HG02870 (cell line): ENCODE data around the gene IP6K3.

Source experiments
- ATAC-seq: cut with Tn5 transposase; IDR thresholded peaks from one replicate; pipeline ENCODE4 v1.9.1; 2021; ENCODE audit warnings: mild to moderate bottlenecking, moderate library complexity; ENCODE audit not compliant: unreplicated experiment

IP6K3 gene

GRCh38 chr6:33761922-33762629 is 15.4 kb upstream of the IP6K3 start:
- ATAC-seq: no peak

GRCh38 chr6:33761581-33761921 is 14.8 kb upstream of the IP6K3 start:
- no peak for ATAC-seq

DNA sequence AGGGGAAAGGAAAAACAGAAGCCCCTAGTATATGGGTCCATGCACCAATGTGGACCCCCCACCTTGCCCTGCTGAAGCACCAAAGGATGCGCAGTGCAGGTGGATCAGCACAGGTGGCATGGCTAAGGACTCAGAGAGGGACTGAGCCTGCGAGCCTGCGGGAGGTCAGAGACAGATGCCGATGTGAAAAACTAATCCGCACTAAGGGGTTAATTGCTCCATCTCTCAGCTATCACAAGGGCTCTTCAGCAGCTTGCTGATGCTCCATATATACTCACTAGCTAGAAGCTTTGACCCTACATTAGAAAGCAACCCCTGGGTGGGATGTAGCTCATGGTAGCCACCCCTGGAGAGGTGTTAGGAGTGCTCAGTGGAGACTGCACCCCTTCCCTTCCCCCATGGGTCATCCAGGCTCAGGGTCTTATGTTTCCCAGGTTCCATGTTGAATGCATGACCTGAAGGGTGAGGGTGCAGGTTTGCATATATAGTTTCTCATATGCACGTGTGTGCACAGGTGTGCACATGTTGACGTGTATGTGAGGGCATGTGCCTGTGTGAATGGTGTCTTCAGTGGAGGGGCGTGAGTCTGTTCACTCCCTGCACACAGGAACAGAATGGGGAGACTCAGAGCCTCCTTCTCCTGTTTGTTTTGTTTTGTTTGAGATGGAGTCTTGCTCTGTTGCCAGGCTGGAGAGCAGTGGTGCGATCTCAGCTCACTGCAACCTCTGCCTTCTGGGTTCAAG is 13.4 kb upstream of the IP6K3 start:
- no peak for ATAC-seq

DNA sequence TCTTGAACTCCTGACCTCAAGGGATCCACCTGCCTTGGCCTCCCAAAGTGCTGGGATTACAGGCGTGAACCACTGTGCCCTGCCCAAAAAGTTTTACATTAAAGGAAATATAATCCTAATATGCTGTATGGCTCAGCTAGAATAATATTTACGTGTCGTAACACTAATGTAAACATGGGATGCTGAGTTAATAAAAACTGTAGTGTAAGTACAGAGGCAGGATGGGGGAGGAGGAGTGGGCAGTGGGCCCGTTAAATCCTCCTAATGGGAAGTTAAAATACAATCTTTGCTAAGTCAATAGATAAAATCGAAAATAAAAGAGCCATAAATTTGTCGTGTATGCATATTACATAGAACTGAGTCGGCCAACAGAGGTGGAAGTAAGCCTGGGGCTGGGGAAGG is 12.1 kb upstream of the IP6K3 start:
- no peak for ATAC-seq

GRCh38 chr6:33757906-33758305 is 11.2 kb upstream of the IP6K3 start:
- ATAC-seq: no peak

DNA sequence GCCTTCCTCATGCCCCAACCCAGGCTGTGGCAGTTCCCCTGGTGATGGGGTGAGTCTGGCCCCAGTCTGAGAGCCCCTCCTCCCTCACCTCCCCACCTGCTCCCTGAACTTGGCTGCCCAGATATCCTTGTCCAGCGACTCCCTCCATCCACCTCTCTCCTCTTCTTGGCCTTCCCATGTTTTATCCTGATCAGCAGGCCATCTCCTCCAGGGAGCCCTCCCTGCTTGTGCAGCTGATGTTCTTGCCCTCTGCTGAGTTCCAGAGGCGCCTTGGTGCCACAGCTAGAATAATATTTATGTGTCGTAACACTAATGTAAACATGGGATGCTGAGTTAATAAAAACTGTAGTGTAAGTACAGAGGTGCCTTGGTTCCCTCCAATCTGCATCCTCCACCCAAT is 10.4 kb upstream of the IP6K3 start:
- ATAC-seq: no peak

DNA sequence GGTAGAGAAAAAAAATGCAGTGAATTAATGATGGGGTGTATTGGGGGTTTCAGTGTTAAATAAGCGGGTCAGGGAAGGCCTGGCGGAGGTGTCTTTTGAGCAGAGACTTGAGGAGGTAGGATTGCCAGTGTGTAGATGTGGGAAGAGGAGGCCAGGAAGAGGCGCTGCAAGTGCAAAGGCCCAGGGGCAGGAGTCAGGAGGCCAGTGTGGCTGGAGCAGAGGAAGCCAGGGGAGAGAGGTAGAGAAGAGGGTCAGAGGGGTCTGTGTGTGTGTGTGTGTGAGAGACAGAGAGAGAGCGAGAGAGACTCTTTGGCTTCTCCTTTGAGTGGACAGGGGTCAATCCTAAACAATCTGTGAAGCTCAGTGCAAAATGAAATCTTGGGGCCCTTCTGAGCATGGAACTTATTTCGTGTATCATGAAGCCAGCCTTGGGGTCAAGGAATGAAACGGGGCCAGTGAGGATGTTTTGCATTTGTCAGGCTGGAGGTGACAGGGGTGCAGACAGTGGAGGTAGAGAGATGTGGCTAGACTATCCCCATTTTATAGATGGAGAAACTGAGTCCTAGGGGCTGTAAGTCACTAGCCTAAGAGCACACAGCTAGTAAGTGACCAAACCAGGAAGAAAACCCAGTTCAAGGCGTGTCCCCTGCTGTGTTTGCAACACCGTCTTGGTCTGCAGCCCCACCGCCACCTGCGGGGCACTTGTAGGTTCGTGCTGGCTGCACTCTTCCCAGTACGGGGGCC is 9.7 kb upstream of the IP6K3 start:
- no peak for ATAC-seq

DNA sequence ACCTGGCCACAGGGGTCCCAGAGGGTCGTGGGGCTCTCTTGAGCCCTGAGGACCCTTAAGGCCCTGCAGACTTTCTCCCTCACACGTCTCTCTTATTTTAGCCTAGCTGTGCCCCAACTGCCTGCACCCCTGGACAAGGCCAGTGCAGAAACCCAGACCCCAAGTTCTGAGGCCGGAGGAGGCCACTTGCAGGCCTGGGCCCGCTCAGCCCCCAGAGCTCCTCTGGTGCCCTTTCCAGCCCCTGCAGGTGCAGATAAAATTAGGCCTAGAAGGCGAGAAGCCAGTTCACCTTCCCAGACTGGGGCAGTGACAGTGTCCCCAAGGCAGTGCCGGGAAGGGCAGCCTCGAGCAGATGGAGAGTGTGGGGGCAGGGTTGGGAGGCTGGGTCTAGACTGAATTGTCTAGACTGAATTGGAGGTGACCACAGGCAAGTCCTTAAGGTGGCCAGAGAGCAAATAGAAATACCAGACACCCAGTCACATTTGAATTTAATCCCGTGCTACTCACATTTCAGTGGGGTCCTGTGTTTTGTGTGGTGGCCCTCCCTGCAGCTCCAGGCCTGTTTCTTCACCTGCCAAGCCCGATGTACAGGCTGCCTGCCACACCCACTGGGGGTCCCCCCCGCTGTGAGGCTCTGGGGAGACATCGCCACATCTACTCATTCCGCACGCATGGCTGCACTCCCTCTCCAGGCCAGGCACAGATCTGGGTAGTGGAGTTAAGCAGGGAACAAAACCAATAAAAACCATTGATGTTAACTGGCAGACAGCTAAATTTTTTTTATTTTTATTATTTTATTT is 8.6 kb upstream of the IP6K3 start:
- ATAC-seq: no peak

- no peak for ATAC-seq
Measured at GRCh38 chr6:33754222-33754621, 7.5 kb upstream of the IP6K3 start.

DNA sequence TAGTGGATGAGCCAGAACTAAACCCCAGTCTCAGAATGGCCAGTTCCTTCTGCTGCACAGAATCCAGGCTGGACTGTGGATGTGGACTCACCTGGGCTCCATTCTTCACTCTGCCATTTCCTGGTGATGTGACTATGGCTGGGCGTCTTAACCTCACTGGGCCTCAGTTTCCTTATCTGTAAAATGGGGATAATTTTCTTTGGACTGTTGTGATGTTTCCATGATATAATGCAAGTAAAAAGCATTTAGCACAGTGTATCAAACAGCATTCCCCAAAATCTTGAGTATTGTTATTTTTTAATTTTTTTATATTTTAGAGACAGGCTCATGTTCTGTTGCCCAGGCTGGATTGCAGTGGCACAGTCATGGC is 5.9 kb upstream of the IP6K3 start:
- no peak for ATAC-seq

DNA sequence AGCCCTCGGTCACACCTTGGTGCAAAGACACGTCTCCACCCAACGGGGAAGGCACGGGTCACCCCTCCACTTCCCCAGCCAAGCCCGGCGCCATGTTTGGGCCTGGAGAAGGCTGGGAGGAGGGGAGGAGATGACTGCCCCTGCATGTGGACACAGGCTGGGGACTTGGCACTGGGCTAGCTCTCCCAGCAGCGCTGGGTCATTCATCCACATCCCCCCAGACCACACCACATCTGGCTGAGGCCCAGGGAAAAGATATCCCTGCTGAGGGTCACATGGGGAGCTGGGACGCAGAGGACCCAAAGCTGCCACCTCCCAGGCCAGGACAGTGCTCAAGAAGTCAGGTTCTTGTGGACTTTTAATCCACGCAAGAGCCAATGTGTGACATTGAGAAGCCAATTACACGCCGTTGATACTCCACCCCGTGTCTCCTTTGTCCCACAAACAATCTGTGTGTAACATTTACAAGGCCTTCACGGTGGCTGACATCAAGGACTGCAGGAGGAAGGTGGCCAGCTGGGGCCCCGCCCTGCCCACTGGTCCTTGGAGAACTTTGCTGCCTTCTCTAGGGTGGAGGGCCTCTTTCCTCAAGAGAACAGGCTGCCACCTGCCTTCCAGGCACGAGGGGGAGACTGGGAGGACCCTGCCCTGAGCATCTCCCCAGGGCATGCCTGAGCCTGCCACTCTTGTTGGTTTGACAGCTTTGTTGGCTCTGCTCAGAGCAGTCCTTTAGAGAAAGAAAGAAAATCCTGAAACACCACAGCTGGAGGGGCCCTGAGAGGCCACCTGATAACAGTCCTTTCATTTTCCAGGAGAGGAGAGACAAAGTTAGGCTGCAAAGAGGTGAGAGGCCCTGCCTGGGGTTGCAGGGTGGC is 5.3 kb upstream of the IP6K3 start:
- no peak for ATAC-seq

GRCh38 chr6:33750244-33750991 is 3.7 kb upstream of the IP6K3 start:
- no peak for ATAC-seq

GRCh38 chr6:33749401-33749800 is 2.7 kb upstream of the IP6K3 start:
- no peak for ATAC-seq

- ATAC-seq: no peak
Measured at GRCh38 chr6:33748841-33749240, 2.1 kb upstream of the IP6K3 start.

DNA sequence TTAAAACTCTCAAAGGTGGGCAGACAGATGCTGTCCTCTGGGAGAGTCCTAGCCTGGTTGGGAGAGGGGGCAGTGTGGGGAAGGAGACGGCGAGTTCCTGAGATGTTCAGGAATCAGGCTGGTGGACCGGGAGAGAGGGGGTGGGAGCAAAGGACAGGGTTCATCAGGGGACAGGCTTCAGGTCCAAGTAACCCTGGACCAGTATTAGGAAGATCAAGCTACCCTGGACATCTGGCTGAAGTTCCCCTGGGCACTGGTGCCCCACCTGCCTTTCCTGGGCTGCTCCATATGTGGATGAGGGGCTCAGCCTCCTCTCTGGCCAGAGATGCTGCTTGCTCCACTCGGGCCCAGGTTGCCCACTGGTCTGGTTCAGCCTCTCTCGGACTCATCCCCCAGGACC is 1.1 kb upstream of the IP6K3 start:
- ATAC-seq: no peak

DNA sequence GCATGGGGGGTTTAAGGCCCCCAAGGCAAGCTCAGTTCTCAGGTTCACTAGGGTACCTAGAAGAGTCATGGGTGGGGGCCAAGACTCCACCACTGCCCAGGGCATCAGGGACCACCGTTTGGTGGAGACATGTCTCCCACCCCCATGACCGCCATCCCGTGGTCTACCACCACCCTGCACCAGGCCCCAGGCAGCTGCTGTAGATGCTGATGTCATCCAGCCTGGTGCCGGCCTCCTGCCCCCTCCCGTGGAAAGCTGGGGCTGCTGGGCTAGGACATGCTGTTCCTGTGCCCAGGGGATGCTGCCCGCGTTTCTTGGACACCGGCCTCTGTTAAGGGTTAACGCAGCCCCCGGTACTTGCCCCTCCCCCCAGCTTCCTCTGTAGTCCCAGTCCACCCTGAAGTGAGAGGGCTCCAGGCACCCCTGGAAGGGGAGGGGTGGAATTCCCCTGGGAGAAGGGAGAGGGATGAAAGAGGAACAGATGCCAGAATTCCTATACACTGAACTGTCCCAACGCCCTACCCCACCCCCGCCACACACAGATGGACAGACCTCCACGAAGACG is 587 bp downstream of the IP6K3 start:
- ATAC-seq: no peak

- no peak for ATAC-seq
Measured at GRCh38 chr6:33745548-33745947, 1.2 kb downstream of the IP6K3 start.

DNA sequence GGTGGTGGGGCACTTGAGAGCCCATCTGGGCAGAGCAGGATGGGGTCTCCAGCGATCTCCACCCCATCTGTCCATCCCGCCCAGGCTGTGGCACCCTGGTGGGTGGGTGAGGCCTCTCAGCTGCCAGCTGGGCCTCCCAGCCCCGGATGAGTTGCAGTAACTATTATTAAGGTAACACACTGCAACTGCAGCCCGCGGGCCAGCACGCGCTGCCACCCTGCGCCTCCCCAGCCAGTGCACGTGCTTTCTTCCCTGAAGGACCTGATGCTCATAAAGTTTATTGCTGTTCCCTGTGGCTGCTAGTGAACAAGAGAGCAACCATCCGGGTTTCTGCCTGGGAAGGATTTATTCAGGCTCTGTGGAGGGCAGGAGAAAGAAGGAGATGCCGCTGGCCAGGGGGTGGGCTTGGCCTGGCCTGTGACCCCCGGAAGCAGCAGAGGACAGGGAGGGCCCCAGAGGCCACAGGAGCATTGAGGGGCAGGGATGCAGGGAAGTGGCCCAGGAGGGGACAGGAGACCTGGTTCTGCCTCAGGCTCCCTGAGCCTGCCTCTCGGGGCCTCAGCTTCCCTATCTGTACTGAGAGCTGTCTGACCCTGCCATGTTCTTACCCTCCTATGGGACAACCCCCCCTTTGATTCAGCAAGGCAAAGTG is 1.7 kb downstream of the IP6K3 start:
- no peak for ATAC-seq
